ENCODE measurements around the gene DCUN1D3.

GRCh38 chr16:20884240-20884556, 16.0 kb downstream of the DCUN1D3 start:
- TF ChIP-seq CTCF (IDR thresholded peaks at IDR 0.05) (no peak), POLR2A (IDR thresholded peaks at IDR 0.05) (no peak)
